GM18861 (cell line): ENCODE results near the gene TMEM128.
"Not testable (repeated sequence)": the region's sequence is repeated elsewhere in the genome, so short reads cannot be mapped to it uniquely, and the experiment has no call there.

Experiments
- ATAC-seq: cut with Tn5 transposase; IDR thresholded peaks from one replicate; pipeline ENCODE4 v1.9.1; 2021; ENCODE audit not compliant: unreplicated experiment

Gene TMEM128

DNA sequence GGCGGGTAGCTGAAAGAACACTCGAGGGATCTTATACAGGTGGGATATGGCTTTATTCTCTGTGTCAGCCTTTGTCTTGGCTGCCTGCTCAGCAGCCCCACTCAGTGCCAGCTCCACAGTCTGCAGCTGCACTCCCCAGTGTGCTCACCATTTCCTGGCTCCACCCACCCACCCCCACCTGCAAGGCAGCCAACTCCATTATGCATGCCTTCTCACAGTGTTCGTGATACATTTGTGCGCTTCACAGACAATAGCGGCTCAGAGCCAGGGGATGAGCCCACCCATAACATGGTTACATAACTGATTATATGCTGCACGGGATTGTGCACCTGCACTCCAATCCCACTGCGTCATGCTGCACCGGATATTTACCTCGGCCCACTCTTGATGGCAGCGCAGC lies 8.8 kb upstream of the TMEM128 start:
- ATAC-seq = no peak

DNA sequence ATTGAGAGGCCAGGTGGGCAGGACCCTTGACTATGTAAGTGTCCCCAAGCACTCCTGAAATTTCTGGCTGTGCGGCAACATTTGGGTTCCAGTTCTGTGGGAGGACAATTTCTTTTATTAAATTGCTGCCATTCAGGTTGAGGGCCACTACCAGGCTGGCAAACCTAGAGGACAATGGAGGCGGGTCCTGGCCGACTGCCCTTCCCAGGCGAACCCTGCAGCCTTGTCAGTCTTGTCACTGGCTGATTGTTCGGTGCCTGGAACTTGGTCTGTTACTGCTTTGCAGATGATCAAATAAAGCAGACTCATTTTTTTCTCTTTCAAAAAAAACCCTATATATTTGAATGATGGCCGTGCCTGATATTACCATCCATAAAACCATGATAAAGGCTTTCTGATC lies 6.6 kb upstream of the TMEM128 start:
- ATAC-seq = no peak

DNA sequence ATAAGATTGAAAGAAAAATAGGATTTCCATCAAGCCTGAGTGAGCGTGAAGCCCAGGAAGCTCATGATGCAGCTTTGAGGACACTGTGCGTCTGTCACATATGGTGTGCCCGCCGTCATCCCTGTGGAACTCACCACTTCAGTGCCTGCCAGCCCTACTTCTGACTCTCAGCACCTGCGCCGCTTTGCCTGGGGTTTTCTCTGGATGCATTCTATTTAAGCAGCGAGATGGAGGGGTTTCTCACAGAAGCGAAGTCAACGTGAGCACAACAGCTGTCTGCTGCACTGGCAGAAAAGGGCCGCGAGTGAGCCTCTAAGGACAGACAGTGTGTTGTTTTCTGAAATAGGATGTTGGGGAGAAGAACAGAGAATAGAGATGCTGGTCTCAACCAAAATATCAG lies 6.2 kb upstream of the TMEM128 start:
- no peak for ATAC-seq

DNA sequence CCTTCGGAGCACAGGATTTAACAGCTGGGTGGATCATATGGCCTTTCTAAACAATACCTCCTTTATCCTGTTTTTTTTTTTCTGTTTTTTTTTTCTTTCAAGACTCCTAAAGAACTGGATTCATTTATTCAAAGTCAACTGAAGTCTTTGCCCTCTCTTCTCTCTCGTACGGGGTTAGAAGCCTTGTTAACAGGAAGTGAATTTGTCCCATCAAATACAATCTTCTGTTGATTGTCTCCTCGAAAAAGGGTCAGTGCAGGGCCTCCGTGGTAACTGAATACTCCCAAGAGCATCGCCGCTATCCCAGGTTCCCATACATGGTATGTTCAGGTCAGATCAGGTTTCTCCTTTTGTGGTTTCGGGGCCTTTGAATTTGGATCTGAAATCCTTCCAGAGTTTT lies 1.8 kb upstream of the TMEM128 start:
- no peak for ATAC-seq

DNA sequence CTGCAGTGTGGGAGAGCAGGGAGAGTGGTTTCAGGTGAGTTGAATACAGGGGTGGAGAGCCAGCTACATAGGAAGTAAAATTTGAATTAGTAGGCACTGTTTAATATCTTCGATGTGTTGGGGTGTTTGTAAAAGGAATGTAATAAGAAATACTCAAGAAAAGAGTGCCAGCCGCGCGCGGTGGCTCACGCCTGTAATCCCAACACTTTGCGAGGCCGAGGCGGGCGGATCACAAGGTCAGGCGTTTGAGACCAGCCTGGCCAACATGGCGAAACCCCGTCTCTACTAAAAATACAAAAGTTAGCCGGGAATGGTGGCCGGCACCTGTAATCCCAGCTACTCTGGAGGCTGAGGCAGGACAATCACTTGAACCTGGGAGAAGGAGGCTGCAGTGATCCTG lies 1.3 kb upstream of the TMEM128 start:
- not testable (repeated sequence) for ATAC-seq

DNA sequence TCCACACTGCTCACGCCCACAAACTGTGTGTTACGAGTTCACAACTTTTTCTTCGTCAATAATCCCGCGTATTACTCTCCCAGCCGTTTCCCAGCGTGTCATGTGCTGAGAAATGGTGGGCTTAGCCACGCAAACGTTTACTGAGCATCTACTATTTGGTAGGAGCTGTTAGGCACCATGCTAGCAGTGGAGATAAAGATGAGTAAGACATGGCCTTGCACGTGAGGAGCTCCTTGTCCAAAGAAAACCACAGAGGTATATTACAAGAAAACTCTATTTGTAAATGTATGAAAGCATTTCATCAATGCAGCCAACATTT lies 821 bp upstream of the TMEM128 start:
- ATAC-seq = no peak

DNA sequence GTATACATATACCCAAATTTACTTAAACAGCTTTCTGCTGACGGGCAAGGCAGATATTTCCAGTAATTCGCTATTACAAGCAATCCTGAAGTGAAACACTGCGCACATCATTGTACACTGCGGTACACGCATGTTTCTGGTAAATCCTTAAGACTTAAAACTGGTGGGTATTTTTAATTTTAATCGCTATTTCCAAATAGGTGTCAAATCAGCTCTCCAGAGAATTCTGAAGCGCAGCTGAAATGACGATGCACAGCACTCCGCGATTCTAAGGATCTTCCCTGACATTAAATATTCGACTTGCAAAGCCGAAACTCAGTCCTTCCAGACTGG lies 361 bp downstream of the TMEM128 start:
- no peak for ATAC-seq

DNA sequence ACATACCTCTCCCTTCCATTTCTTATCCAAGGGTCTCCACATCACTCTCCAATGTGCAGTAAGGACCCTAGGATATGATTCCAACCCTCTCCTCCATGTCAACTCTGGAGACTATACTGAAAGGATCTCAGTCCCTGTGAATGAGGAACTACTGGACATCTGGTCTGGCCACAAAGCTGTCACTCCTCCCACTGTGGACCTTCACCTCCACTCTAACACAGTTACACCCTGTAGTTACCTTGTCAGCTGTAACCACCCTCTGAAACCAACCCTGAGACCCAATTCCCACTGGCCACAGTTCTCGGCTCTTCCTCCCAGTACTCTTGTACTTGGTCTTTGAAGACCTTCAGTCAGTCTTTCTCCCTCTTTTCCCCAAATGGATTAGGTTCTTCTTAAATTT lies 2.9 kb downstream of the TMEM128 start:
- ATAC-seq = no peak

DNA sequence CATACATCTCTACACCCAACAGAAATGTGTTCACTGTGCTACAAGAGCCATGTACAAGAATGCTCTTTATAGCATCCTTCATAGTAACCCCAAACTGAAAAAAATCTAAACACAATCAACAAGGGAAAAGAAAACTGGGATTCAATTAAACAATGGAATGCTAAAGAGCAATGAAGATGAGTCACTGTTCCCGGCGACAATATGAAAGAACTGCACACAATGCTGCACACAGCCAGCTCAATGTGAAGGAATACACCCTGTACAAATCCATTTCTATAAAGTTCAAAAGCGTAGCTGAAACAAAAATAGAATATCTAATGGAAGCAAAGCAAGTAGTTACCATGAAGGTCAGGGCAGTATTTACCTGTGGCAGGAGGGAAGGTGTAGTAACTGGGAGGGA lies 8.5 kb downstream of the TMEM128 start:
- not testable (repeated sequence) for ATAC-seq

DNA sequence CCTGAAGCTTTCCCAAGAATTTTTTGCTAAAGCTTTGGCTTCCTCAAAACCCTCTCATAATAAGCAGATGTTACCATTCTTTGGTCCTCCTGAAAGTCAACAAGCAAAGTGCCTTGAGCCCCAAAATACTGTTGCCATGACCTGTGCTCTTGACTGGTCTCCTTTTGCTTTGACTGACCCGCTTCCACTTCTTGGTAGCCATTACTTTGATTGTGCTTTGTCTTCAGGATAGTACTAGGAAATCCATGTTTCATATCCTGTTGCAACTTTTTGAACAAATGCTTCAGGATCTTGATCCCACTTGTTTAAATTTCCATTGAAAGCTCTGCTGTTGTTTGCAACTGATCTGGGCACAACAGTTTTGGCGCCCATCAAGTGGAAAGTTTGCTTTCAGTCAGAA lies 14.4 kb downstream of the TMEM128 start:
- ATAC-seq = no peak

DNA sequence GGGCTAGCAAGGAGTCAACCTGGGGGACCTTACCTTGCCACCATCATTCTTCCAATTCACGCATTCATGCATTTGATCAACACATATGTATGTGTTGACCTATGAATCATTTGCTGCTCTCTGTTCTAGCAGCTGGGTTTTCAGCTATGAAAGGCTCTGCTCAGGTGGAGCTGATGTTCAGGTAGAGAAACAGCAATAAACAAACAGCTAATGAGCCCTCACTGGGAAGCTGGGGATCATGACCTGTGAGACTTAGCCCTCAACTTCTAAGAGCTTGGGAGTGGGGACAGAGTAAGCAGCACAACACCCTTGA lies 19.7 kb downstream of the TMEM128 start:
- no peak for ATAC-seq

DNA sequence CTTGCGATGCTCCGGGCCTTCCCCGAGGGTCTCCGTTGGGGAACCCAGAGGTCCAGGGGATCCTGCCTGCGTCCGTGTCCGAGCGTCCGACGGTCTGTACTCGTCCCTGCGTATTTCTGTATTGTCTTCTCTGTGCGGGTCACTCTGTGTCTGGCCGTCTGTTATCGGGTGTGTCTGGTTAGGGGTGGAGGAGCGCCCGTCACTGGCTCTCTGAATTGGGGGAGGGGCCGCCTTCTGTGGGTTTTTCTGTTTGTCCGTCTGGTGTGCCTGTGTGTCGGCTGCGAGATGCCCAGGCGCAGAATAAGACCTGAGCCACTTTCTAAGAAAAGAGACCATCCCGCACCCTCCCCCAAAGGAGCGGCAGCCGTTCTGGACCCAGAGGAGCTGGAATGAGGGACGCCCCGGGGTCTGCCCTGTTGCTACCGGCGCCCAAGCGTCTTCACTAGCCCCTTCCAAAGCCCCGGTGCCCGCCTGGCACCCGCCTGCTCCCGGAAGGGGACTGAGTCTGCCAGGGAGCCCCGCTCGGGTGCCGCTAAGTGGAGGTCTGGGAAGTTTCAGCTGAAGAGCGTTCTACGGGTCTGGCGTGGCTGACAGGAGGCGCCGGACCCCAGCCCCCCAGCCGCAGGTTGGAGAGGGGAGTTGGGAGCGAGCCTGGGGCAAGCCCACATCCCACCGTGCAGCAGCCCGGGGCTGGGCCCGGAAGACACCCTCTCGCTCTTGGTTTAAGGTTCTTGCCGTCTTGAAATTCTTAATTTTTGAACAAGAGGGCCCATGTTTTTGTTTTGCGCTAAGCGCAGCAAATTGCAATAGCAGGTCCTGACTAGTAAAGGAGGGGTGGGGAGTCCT lies 20.3 kb downstream of the TMEM128 start:
- no peak for ATAC-seq

DNA sequence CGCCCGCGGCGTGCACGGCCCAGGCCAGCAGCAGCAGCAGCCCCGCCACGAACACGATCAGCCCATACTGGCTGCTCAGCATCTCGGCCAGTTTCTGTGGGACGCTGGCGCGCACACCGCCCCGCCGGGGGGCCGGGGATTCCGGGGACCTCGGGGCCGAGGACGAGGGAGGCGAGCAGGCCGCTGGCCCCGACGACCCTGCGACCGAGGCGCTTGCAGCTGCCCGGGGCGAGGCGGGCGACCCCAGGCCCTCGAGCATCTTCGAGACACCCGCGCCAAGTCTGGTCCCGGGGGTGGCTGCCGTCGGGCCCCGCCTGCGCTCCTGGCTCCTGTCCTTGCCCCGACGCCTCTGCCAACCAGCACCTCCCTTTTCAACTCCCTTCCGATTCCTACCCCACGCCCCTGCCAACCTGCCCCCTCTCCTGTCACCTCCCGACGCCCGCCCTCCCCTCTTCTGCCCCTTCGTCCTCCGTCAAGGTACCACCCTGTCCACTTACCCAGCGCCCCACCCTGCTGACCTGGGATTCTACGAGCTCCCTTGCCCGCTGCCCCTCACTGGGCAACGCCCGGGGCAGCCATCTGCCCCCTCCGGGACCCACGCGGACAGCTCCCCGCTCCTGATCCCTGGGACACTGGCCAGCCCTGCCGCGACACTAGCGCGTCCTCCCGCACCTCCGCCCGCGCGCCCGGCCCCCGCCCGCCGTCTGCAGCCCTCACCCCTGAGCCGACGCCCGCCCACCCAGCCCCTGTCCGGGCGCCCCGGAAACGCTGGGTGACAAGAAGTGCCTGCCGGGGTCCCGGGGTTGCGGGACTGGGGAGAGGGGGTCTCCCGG lies 21.2 kb downstream of the TMEM128 start, which contains the start of gene OTOP1:
Gene OTOP1 (minus strand): TSS at position 324 of the 833 bp plus-strand sequence. CDS start 65 bp downstream, at position 259.
- no peak for ATAC-seq

DNA sequence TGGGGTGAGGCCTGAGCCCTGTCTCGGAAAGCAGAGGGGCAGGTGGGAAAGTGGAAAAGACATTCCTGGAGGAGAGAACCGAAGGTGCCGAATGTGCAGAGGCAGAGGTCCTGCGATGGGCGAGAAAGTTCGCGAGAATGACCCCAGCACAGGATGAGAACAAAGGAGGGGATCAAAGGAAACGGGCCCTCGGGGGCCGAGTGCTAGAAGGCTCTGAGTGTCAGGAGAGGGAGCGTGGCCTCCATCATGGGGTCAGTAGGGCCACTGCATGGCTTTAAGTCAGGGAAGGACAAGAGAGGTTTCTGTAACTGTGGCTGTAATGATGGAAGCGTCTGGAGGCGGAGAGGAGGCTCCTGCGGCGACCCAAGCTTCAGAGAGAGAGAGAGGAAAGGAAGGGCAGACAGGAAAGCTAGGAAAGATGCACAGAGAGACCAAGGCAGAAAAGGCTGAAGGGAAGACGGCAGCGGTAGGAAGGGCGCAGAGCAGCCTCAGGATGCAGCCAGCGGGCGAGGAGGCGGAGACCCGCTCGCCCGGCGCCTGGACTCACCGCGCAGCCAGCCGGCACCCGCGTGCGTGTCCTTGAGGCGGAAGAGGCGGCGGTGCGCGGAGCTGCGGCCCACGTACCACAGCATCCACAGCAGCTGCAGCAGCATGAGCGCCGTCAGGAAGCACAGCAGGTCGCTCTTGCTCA lies 22.0 kb downstream of the TMEM128 start:
- no peak for ATAC-seq

DNA sequence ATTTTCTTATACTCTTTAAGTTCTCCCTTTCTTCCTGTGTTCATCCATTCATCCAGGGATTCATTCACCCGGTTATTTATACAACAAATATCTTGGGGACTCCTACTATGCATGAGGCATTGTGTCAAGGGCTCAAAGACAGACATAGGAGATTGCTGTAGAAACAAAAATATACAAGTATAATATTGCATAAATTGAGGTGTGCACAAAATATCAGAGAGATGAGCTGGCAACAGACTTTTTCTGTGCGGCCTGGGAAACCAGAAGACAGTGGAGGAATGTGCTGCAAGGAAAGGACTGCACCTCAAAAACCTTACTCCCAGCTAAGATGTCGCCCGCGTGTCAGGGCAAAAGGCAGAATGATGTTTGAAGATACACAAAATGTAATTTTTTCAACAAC lies 30.9 kb downstream of the TMEM128 start:
- ATAC-seq = no peak

DNA sequence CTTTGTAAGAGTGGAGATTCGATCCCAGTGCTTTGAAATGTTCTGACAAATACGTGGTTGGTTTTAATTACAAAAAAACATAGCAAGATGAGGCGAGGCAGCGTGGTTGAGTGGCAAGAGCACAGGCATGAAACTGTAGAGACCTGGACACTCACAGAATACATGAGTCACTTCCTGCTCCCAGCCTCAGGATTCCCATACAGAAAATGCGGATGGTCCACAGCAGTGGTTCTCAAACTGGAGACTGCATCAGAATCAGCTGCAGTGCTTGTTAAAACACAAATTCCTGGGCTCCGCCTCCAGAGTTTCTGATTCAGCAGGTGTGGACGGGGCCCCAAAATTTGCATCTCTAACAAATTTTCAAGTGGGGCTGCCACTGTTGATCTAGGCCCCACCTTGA lies 31.4 kb downstream of the TMEM128 start:
- no peak for ATAC-seq

DNA sequence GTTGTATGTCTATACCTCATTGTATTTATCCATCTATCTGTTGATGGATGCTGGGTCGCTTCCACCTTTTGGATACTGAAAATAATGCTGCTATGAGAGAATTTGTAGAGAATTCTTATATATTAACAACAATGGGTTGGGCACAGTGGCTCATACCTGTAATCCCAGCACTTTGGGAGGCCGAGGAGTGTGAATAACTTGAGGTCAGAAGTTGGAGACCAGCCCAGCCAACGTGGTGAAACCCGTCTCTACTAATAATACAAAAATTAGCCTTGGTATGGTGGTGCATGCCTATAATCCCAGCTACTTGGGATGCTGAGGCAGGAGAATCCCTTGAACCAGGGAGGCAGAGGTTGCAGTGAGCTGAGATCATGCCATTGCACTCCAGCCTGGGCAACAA lies 34.3 kb downstream of the TMEM128 start:
- ATAC-seq = not testable (repeated sequence)

DNA sequence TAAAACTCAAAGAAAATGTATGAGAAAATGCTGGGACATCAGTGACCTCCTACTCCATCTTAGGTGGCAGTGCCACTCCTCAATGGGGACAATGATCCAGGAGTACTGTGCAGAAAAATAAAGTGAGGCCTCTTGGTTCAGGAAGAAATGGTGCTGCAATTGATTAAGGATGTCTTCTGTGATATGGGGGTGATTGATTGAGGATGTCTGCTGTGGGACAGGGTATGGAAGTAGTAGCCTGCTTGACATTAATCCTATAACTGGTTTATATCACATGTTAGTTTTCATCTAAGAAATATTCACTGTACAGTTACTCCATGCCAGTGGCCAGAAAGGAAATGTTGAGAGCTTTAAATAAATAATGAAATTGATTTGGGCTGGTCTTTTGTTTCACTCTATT lies 41.8 kb downstream of the TMEM128 start:
- ATAC-seq = no peak

DNA sequence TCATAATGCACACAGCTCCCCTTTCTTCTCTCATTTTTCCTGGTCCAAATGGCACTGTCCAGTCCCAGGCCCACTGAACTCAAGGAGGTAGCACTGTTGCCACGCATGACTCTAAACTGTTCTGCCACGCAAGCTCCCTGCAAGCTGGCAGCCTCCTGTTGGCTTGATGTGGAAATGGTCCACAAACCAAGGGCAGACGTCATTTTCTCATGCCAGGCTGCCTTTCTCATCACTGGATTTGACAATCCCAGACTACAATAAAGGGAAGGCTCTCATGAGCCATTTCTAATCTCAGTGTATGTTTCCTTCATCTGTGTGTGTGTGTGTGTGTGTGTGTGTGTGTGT lies 43.6 kb downstream of the TMEM128 start:
- ATAC-seq = no peak

DNA sequence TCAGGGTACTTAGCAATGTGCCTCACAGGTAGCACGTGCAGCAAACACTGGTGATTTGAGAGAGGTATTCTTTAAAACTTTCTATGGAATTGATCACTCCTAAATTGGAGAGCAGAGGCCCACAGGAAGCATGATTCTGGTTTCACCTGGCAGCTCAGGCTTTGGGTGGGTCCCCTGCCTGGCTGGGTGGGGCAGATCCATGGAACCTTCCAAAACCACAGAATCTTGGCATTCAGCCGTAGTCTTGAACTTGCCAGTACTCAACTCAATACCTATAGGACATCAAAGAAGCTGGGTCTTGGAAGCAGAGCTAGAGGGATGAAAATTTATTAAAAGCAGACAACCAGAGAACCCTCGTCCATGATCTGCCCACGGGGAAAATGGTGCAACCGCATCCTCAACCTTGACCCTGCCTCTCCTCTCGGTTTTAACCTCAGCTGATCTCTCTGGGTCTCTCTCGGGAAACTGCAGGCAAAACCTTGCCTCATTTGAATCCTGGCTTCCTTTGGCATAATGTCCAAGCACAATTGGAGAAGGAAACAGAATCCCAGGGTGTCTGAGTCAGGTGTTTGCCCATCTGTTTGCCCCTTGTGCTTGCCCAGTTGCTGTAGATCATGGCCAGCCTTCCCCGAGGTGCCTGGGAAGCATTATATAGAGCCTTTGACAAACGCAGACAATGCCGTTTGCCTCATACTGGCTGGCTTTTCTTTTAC lies 44.2 kb downstream of the TMEM128 start:
- ATAC-seq = no peak

DNA sequence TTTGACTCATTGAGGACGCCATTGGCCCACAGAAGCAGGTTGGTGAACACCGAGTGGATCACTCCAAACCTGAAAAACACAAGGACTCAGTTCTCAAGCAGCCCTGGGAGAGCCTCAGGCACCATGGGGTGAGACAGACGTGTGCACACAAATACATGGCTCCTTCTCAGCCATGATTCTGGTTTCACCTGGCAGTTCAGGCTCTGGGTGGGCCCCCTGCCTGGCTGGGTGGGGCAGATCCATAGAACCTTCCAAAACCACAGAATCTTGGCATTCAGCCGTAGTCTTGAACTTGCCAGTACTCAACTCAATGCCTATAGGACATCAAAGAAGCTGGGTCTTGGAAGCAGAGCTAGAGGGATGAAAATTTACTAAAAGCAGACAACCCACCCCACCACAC lies 45.5 kb downstream of the TMEM128 start:
- ATAC-seq = no peak

DNA sequence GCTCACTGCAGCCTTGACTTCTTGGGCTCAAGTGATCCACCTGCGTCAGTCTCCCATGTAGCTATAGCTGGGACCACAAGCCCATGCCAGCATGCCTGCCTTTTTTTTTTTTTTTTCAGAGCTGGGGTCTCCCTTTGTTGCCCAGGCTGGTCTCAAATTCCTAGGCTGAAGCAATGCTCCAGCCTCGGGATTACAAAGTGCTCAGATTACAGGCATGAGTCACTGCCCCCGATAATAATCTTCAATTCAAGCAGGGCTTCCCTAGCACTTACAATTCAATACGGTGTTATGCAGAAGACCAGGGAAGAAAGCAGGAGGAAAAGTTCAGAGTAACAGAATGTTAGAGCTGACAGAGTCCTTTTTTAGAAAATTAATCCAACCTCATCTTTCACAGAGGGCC lies 47.4 kb downstream of the TMEM128 start:
- no peak for ATAC-seq
